Left kidney (tissue), 2 donors: ENCODE data around the gene GPR4. TPM values are rescaled to one million over a fixed set of nuclear protein-coding genes. Genes with fewer than 3 reads are reported as not detected.

Experiments used
- DNase-seq: peaks from one replicate; pipeline ENCODE4 v3.0.0-alpha.2; 2013
- polyA plus RNA-seq: library from polyadenylated mRNA; unstranded; fragments of 120-200 nt; gene quantifications from one replicate; pipeline ENCODE4 v1.2.1, GENCODE V29; 2013; ENCODE audit not compliant: insufficient read length

Gene GPR4
- polyA plus RNA-seq, 1 donor: 5.2 TPM

DNA sequence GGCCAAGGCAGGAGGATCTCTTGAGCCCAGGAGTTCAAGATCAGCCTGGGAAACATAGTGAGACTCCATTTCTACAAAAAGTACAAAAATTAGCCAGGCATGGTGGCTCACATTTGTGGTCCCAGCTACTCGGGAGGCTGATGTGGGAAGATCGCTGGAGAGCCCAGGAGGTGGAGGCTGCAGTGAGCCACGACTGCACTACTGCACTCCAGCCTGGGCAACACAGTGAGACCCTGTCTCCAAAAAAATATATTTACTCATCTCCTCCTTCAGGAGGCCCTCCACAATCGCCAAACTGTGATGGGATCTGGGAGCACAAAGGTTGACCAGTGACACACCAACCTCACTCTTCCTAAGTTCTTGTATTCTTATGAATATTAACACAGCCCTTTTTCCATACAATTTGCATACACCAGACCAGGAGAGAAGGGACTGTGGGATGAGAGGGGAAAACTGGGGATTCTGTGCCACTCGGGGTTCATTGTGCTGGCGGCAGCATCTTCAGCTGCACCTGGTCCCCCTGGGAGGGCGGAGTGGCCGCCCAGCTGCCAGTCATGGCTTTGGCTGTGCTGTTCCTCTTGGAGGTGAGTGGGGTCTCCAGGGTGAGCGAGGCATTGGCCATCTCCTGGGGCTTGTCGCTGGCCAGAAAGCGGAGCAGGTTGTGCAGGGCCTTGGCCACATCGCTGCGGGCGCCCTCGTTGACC is 11.6 kb downstream of the GPR4 start:
- no peak for DNase-seq

DNA sequence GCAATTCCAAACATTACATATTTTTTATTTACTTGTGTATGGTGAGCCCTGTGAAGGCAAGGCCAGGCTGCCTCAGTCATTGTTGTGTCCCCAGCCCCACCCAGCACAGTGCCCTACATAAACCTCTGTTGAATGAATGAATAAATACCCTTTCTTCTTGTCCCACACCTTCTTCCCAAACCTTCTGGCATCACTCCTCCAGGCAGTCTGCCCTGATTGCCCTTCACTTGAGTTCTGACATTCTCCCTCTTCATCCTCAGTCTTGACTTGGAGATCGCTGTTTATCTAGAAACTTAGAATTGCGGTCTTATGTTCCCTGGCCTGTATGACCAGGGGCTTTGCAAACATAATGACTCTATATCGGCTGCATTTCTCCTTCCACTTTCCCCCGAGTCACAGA is 12.2 kb downstream of the GPR4 start:
- no peak for DNase-seq

DNA sequence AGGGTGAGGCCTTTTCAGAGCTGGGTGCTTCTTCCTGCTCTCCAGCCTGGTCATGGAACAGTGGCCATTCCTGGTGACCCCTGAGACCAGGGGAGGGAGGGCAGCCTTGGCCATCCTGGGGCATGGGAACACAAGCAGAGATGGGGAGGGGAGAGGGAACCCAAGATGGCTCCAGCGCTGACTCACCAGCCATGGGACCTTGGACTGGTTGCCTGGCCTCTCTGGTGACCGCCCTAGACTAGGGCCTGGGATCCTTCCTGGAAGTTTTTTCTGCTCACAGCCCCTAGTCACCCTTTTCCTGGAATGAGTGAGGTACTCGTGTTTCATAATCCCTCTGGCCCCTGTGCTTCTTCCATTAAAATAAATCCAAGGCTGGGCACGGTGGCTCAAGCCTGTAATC is 14.1 kb downstream of the GPR4 start:
- no peak for DNase-seq

DNA sequence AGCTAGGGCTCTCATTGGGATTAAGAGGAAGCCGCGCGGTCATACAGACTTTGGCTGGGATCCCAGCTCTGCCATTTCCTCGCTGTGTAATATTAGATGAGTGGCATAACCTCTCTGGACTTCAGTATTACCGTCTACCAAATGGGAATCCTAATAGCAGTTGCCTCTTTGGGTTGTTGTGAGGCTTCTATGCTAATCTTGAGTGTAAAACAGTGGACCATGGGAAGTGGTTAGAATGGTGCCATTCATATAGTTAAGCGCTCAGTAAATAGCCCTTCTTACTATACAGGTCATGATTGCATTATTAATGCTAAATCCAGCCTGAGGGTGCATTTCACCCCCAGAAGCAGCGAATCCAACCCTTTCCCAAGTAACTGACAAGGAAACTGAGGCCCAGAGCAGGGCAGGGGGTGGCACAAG is 16.8 kb downstream of the GPR4 start:
- no peak for DNase-seq

DNA sequence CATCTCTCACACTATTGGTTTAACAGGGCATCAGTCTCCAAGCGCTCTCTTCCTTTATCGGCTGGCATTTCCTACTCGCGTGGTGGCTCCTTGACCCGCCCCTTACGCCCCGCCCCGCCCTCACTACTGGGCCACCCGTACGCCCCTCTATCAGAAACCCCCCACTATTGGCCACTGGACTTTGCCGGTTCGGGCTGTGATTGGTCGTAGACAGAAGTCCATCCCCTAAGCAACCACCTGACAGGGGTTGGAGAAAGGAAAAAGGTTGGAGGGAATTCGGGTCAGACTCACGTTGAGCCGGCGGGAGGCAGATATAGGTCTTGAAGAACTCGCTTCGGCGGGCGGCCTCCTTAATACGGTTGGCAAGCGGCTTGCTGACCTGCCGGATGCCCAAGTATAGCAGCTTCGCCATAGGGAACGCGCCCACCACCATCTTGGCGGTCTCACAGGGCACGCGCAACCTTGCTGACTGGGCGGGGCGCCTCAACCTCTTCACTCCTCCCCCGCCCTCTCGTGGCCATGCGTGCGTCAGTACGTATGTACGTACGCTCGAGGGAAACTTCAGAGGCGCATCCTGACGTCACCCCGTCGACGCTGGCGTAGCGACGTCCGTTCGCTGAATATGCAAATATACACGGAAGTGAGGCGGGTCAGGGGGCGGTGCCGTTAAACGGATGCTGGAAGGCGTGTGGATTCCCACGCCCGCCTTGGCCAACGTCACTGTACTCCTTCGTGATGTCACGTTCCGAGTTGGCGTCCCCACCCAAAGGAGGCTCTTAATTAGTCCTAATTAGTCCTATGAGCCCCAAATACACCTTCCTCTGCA is 17.5 kb downstream of the GPR4 start, which contains the start of gene OPA3:
TSS of gene OPA3 (minus strand) at position 471 of the 826 bp plus-strand sequence. CDS start at position 433, 38 bp downstream.
- peak; percentile 100 for DNase-seq

DNA sequence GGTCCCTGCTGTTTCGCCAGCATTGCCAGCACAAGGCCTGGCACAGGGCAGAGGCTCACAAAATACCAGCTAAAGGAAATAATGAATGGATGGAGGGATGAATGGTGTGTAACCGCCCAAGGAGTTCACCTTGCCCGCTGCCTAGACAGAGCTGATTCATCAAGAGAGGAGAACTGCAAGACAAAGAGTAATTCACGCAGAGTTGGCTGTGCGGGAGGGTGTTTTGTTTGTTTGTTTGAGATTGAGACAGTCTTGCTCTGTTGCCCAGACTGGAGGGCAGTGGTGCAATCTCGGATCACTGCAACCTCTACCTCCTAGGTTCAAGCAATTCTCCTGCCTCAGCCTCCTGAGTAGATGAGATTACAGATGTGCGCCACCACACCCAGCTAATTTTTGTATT is 20.4 kb downstream of the GPR4 start:
- no peak for DNase-seq

DNA sequence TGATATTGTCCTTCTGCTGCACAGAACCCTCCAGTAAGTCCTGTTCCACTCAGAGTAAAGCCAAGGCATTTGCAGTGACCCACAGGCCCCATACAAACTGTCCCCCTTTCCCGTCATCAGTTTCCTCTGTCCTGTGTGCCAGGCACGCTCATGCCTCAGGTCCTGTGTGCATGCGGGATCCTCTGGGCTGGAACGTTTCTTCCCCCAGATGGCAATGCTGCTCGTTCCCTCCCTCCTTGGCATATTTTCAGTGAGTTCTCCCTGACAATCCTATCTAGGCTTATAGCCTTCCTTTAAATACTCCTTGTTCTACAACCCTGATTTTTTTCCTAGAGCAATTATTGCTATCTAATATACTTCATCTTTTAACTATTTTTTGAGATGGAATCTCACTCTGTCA is 23.2 kb downstream of the GPR4 start:
- DNase-seq: no peak

DNA sequence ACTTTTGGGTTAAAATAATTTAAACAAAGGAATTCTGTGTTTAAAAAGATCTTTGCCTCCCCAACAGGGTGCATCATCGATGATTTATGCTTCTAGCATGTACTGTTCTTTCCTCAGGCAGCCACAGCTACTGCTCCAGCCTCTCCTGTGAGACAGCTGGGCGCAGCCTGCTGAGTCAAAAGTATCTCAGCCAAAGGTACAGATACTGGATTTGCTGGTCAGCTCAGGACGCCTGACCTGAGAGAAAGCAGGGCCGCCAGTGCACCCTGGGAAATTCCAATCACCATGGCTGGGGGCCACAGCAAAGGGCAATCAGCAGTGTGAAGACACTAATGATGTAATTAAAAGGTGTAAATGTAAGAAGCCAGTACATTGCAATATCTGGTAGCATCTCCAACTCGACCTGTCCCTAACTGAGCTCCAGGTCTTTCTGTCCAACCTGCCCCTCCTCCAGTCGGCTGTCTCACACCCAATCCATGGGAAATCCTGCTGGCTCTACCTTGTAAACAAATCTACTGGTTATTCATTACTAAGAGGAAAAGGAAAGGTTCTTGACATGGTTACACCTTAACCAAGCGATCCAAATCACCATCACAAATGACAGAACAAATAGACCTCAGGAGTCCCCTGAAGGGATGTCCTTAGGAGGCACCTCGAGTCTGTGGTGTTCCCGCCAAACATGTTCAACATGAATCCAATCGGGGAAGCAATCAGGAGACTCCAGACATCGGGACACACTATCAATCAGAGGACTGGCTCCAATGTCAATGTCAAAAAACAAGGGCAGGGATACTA is 24.7 kb downstream of the GPR4 start:
- DNase-seq: no peak

DNA sequence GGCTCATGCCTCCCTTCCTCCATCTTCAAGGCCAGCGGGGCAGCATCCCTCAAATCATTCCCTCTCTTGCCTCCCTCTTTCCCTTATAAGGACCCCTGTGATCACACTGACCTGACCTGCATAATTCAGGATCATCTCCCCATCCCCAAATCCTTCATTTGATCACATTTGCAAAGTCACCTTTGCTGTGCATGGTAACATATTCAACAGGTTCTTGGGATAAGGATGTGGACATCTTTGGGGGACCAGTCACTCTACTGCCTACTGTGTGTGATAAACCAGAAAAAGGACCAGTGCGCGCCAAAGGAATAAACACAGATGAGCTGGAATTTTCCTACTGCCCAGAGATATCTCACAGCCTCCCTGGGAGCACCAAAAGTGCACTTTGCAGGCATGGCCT is 25.3 kb downstream of the GPR4 start:
- DNase-seq: no peak

DNA sequence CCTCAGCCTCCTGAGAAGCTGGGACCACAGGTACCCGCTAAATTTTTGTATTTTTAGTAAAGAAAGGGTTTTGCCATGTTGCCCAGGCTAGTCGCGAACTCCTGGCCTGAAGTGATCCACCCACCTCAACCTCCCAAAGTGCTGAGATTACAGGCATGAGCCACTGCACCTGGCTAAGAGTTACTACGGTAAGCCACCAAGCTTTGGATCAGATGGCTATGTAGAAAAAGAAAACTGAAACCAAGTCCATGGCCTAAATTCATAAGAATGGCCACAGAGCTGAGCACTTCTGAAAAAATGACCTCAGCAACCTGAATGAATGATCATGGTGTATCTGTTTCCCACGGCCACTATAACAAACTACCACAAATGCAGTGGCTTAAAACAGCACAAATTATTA is 26.8 kb downstream of the GPR4 start:
- no peak for DNase-seq

DNA sequence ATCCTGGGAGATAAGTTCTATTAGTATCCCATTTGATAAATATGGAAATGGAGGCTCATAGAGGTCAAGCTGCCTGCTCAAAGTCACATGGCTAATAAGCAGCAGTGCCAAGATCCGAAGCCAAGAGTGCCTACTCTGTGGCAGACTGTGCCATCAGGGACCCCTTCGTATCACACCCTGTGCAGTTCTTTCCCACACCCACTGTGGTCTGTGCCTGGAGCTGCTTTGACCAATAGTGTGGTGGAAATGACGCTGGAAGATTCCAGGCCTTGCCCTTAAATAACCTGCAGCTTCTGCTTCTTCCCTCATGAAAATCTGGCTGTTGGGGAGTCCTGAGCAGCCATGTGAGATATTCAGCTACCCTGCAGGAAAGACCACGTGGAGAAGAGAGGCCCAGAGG is 27.5 kb downstream of the GPR4 start:
- DNase-seq: no peak

DNA sequence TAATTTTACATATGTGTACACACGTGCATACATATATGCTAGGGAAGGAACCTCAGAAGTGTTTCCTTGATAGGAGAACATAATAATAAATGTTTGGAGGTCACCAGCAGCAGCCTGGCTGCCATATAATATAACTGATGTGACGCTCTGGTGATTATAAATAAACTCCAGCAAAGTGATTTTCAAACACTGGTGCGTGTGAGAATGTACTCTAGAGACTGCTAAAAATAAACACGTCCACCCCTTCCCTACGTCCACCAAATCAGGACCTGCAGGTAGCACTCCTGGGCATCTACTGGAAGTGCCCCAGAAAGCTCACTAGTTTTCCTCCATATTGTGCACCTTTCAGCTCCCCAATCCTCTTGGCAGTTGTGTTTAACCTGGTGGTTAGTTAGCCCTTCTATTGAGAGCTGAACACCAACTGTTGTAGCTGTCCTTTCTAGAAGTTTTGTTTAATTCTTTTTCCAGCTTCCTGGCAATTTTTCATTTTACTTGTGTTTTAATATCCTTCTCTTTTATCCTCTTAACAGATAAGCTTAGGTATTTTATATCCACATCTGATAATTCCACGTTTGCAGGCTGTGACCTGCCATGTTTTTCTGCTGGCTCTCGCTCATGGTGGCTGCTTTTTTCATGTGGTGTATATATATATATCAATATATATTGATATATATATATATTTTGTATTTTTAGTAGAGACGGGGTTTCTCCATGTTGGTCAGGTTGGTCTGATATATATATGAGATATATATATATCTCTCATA is 30.4 kb downstream of the GPR4 start:
- DNase-seq: no peak

DNA sequence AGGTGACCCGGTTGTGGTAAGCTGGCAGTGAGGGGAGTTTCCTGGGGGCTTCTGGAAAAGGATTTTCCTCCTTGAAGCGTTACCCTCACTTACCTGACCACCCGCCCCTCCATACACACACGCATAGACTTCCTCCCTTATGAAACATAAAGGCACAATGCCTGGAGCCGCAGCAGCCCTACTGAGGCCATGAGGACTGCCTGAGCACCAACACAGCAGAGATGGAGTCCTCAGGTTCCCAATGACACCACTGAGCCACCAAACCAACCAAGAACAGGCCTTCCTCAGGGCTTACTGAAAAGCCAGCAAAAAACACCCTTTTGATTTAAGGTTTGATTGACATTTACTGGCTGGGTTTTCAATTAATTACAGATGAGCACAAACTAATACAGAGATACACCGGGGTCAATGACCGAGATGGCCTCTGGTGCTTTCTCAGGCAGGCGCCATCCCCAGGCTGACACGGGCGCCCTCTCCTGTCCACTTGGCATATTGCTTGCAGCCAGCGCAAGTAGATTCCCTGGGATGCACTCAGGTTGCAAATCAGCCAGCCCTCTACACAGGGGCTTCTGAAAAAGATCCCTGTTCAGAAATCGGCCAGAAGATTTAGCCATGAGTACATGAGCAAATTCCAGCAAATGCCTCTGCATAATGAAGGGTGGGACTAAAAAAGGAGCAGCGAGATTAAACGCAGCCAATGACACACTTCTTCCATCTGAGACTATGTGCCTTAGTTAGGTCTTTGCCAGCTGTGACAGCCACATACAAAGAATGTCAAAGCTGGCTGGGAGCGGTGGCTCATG is 32.2 kb downstream of the GPR4 start:
- DNase-seq: no peak

DNA sequence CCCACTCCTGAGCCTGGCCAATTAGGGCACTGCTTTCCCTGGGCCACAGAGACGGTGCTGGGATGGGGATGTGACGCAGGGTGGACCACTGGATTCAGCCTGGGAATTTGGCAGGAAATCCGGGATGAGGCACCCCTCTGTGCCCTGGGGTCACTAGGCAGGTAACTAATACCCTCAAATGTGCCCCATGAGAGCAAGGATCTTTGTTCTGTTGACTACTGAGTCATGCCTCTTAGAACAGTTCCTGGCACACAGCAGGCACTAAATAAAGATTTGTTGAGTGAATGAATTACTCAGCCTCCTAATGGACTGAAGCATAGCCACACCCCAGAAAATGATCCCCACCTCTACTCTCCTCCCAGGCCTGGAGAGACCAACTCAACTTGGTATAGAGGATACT is 33.3 kb downstream of the GPR4 start:
- DNase-seq: no peak

DNA sequence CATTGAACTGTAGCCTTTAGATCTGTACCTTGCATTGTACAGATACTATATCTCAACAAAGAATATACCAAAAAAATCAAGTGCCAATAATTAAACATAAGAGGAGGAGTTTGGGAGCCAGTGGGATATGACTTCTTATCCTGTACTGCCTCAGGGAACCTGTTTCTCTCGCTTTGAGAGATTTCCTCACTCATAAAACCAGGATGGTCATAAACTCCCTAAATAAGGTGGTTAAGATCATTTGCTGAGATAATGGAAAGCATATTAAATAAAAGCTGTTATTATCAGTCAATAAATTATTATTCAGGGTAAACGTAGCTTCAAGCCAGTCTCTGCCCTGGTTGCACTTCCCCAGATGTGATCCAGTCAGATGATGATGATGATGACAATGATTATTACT is 34.4 kb downstream of the GPR4 start:
- DNase-seq: no peak

DNA sequence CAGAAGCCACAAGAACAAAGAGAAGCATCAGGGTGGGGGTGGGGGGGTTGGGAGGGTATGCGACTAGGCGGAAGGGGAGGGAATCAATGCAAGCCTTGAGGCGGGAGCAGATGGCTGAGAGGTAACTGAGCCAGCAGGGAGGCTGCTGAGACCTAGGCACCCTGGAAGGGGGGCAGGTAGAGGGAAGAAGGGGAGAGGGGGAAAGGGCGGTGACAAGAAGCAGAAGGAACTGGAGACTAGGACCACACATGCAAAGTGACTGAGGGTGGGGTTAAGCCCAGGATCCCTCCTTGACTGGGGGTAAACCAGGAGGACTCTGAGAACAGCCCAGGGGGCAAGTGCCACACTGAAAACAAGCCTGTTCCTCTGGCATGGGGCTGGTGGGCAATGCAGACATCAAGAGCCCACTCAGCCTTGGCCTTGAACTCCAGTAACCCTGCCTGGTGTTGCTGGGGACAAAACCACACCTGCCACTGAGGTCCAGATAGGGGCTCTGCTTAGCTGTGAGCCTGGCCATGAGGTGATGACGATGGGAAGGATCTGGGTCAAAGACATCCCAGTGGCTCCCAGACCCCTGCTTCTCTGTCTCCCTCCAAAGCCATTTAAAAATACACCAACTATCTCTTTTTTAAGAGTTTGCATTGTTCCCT is 37.8 kb downstream of the GPR4 start:
- DNase-seq: no peak

DNA sequence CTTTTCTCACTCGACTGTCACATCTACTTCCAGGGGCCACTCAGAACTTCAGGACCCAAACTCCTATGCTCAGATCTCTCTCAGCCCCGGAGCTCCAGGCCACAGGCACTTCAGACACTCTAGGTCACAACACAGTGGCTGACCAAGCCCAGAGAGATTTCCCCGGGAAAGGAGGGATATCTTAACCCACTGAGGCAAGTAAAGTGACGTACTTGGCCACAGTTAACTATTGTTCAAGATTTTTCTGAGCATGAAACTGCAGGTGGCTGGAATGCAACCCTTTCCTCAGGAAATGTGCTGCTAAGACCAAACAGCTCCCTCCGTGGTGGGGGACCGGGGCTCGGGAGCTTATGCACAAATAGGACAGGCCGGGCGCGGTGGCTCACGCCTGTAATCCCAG is 41.3 kb downstream of the GPR4 start:
- no peak for DNase-seq

DNA sequence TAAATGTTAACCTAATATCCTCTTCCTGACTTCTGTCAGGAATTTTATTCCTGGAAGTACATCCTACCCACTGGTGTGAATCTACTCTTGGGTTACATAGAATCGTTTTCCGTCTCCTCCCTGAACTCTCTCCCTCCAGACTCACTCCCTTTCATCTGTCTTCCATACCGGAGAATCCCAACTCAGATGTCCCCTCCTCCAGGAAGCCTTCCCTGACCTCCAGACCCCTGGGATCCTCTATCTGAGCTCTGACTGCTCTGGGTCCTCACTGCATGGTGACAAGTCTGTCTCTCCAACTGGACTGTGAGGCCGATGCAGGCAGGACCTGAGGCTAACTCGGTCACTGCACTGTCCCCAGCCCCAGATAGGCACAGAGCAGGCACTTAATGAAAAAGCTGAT is 42.0 kb downstream of the GPR4 start:
- DNase-seq: no peak

DNA sequence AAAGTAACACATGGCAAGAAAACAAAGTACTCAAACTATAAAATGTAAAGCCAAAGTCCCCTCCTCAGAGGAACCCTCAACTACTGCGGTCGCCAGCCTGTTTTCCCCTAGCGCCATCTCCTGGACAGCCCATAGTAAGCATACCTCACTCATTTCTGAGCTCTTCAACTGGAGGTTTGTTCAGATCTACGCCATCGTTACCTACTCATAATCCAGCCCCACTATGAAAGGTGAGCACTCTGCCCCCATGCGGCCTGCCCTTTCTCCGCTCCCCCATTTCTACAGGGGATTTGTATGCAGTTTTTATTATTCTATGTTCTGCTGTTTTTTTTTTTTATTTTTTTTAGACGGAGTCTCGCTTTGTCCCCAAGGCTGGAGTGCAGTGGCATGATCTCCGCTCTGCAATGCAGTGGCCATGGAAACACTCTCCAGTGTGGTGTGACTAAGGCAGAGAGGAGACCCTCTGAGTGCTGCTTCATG is 43.6 kb downstream of the GPR4 start:
- peak; percentile 43 for DNase-seq

DNA sequence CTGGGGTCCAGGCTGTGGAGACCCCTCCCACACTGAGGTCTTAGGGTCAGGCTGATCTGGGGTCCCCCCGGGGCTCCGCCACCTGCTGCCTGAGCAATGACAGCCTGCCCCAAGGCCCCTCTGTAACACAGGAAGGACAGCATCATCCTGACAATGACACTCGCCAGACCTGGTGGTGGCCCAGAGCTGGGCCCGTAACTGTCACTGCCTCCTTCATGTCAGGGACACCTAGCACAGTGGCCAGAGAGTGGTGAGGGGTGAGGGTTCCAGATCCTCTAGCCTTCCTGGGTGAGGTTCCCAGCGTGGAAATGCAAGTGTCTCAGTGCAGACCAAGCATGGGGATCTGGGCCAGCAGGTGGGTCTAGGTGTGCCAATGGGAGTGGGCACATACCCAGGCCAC is 45.2 kb downstream of the GPR4 start:
- DNase-seq: no peak

DNA sequence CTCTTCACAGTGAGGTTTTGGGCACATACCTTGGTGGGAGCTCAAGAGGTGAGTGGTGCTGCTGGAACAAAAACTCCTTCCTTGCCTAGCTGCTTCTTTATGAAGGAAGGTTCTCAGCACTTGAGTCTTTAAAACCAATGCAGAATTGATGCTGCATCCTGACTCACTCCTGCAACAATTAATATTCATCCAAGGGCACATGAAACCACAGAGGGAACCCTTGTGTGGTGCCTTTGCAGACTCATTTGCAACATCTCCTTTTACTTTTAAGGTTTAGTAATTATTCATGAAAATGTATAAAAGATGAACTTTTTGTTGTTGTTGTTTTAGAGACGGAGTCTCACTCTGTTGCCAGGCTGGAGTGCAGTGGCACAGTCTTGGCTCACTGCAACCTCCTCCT is 47.5 kb downstream of the GPR4 start:
- DNase-seq: no peak
